ENCODE results near the gene GPR137B.

Gene GPR137B

DNA sequence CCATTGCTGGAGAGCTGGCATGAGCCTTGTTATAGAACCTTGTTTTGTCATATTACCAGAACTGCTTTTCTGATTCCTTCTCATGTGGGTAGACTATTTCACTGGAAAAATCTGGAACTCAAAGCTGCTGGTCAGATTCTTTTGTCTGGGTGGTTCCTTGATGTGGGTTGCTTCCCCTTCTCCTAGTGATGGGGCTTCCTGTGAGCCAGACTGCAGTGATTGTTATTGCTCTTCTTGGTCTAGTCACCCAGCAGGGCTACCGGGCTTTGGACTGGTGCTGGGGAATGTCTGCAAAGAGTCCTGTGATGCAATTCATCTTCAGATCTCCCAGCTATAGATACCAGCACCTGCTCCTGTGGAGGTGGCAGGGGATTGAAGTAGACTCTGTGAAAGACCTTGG is 59.4 kb downstream of the GPR137B start:
- no peak for DNase-seq (ENCODE audit: low read depth)

GRCh38 chr1:236204039-236204438 is 61.7 kb downstream of the GPR137B start:
- no peak for DNase-seq (ENCODE audit: low read depth)

GRCh38 chr1:236204656-236205055 is 62.3 kb downstream of the GPR137B start:
- no peak for DNase-seq (ENCODE audit: low read depth)

- no peak for DNase-seq (ENCODE audit: low read depth)
These were observed 64.2 kb downstream of the GPR137B start for GRCh38 chr1:236206548-236206947.

DNA sequence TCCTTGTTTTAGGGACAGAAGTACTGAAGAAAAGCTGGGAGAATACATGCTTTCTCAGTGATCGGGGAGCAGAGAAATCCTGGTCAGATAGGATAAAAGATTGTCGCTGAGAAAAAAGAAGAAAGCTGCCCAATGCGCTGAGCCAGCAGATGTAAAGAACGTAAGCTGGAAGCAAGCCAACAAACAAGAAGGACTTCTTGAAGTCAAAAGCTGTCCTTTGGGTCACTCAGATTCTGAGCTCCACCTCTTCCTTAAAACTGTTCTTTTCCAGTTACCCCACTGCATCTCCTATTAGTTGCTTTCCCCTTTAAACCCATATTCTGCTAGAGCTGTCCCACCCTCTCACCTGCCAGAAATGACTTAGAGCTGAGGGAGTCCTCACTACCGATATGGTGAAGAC is 64.8 kb downstream of the GPR137B start:
- DNase-seq (ENCODE audit: low read depth): no peak

DNA sequence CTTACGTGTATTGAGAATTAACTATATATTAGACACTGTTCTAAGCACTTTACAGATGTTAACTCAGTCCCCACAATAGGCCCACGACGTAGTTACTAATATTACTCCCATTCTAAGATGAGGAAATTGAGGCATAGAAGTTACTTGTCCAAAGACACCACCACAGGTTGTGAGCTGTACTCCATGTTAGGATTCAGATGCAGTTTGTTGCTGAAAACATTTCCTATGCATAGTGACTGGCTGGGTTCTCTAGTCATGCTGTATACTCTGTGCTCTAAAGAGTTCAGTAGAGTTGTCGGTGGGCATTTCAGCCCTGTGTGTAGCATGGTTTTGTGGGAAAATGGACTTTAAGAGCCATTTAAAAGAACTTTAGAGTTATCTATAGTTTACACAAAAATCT is 65.2 kb downstream of the GPR137B start:
- no peak for DNase-seq (ENCODE audit: low read depth)

DNA sequence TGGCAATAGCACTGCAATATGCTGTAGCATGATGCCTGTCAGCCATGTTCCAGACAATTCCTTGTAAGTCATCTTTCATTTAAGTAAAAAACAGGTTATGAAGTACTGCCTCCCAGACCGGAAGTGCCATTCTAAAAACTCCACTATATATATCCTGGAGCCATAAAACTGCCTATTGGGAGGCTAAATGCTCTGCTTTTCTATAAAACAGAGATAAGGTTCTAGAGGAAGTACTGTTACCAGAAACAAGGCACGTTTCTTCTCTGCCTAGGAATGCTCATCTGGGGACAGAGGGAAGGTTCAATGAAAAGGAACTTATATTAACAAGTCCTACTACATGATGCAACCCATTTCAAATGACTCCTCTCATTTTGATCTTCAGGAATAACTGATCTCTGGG is 66.8 kb downstream of the GPR137B start:
- no peak for DNase-seq (ENCODE audit: low read depth)

DNA sequence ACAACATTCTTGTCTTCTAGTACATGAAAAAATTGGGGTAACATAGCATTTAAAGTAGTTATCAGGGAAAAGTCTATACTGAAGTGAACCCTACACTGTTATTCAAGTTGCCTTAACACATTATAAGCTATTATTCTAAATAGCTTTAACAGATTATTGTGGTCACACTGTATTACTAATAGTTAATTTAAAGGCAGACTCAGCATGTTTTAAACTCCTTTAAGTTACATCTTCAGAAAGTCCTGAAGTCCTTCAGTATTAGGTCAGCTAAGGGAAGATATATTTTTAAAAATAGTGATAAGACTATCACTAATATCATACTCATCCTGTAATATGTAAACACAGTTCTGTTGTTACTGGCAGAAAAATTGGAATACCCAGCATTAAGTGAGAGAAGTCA is 67.4 kb downstream of the GPR137B start:
- DNase-seq (ENCODE audit: low read depth): no peak

GRCh38 chr1:236211815-236212214 is 69.5 kb downstream of the GPR137B start:
- DNase-seq (ENCODE audit: low read depth): no peak

- no peak for DNase-seq (ENCODE audit: low read depth)
These were observed 71.2 kb downstream of the GPR137B start for GRCh38 chr1:236213534-236213933.

GRCh38 chr1:236214761-236215160 is 72.4 kb downstream of the GPR137B start:
- no peak for DNase-seq (ENCODE audit: low read depth)

GRCh38 chr1:236220473-236220872 is 78.1 kb downstream of the GPR137B start:
- DNase-seq (ENCODE audit: low read depth): no peak

DNA sequence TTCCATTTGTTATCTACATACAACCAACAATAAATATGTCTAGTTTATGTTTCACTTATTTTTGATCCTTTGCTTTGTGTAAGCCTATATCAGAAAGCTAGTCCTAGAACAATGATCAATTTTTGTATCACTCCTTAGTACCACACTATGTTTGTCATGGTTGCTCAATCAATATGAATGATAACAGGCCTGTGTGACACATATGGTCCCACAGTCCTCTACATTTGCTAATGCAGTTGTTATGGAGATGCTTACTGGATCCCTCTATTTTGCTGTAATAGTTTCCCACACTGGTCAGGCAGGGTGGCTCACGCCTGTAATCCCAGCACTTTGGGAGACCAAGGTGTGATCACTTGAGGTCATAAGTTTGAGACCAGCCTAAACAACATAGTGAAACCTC is 80.3 kb downstream of the GPR137B start:
- DNase-seq (ENCODE audit: low read depth): no peak

DNA sequence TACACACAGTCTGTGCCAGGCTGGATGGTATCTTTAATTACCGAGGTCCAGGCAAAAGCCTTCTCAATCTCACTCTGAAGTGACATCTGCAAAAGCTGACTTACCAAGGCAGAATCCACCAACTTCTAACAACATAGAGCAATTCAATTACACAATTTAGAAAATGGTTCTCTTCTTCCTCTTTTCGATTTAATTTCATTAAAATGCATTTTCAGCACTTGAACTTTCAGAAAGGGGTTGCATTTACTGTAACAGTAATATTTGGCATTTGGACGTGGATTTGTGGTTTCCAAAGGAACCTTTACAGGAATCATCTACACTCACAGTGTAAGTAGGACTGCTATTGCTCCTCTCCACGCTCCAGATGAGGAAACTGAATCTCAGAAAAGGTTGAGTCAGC is 86.1 kb downstream of the GPR137B start:
- no peak for DNase-seq (ENCODE audit: low read depth)

DNA sequence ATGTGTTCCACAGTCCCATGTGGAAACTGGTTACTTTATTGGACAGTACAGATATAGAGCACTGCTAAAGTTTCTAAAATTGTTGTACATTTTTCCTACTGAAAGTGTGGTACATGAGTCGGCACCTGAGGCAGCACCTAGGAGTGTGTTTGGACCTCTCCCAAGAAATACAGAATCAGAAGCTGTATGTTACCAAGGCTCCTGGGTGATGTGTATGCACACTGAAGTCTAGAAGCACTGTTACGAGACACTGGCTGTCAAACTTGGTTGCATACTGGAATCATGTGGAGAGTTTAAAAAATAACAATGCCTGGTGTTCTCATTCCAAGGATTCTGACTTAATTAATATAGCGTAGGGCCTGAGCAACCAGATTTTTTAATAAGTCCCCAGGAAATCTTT is 92.8 kb downstream of the GPR137B start:
- no peak for DNase-seq (ENCODE audit: low read depth)

DNA sequence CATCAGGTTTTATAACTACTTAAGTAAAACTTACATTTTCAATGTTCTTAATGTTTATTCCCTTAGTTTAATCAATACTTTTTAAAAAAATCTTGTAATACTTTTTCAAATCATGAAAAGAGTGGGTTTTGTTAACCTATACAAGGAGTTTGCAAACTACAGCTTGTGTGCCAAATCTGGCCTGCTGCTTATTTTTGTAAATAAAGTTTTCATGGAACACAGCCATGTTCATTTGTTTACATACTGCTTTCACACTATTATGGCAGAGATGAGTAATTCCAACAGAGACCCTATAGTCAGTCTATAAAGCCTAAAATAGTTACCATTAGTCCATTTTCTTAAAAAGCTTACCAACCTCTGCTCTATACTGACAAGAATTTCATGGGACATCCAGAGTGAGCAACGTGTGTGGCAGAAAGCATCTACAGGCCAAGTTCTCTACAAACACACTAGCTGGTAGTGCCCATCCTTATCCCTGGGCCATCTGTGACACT is 96.8 kb downstream of the GPR137B start:
- DNase-seq (ENCODE audit: low read depth): no peak

GRCh38 chr1:236240675-236241074 is 98.3 kb downstream of the GPR137B start:
- no peak for DNase-seq (ENCODE audit: low read depth)

GRCh38 chr1:236242568-236242967 is 100.2 kb downstream of the GPR137B start:
- no peak for DNase-seq (ENCODE audit: low read depth)

GRCh38 chr1:236247286-236247685 is 104.9 kb downstream of the GPR137B start:
- DNase-seq (ENCODE audit: low read depth): no peak

GRCh38 chr1:236251587-236251986 is 109.2 kb downstream of the GPR137B start:
- DNase-seq (ENCODE audit: low read depth): no peak

GRCh38 chr1:236253119-236253518 is 110.8 kb downstream of the GPR137B start:
- DNase-seq (ENCODE audit: low read depth): no peak

DNA sequence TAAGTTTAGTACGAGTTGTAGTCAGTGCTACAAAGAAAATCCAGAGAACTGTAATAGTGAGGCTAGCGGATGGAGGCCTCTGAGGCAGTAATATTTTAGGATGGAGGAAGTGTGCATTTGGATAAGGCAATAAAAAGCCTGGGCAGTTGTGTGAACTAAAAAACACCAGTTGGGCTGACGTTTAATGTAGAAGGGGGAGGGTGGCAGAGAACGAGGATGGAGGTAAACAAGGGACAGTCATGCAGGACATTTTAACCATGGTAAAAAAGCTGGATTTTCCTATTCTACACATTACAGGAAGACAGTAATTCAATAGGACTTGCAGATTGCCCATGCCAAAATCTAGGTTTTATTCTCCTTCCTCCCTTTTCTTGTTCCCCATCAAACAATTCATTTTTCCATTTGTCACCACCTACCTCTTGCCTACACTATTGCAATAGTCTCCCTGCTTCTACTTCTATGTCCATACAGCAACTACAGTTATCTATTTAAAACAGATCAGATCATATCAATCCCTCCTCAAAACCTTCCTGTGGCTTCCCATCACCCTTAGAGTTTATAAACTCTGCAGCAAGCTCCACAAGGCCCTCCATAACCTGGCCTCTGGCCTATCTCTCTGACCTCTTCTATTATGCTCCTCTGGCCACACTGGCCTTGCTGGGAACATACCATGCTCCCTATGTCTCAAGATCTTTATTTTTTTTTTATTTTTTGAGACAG is 111.7 kb downstream of the GPR137B start:
- DNase-seq (ENCODE audit: low read depth): no peak

DNA sequence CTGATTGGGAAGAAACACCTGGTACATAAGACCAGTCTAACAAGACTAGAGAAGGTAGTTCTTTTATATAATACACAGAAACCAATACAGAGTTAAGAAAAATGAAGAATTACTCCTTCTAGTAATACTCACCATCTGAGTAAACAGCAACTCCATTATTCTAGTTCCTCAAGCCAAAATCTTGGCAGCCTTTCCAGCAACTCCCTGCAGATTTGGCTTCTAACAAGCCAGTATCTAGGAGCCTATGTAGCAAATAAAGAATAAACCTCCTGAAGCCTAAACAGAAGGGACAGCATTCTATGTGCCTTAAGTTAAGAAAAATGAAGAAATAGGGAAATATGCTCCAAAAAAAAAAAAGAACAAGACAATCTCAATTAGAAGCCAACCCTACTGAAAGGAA is 114.9 kb downstream of the GPR137B start:
- DNase-seq (ENCODE audit: low read depth): no peak

- DNase-seq (ENCODE audit: low read depth): no peak
These were observed 115.8 kb downstream of the GPR137B start for GRCh38 chr1:236258114-236258622.

Data from HS-27A (cell line).